ENCODE data around the gene NUDT16. TPM values are rescaled to one million over a fixed set of nuclear protein-coding genes. Genes with fewer than 3 reads are reported as not detected.

The NUDT16 gene
- total RNA-seq, 1 experiment from 2014 or later, result 42.0 TPM

- intact Hi-C loops (cut with micrococcal nuclease; ENCODE audit: unreplicated experiment), result no loop called here
- CTCF ChIA-PET, result interaction anchor here (0.8 kb wide), 1 partner anchor 12 kb away, joined by 3 read pairs; no protein-coding TSS in a partner anchor
Observed at GRCh38 chr3:131435000-131435399, 53.4 kb downstream of the NUDT16 start.

More at GRCh38 chr3:131435000-131435399, 53.4 kb downstream of the NUDT16 start:
- no peaks in the 10 kb centered on the region for H3K4me1 Mint-ChIP-seq (ENCODE audit: low read depth, unreplicated experiment)
- no peak for TF ChIP-seq CTCF (IDR thresholded peaks at IDR 0.05; ENCODE audit: unreplicated experiment)
- no peak for DNase-seq
- no peaks in the 10 kb centered on the region for H3K9me3 Mint-ChIP-seq (ENCODE audit: low read depth, unreplicated experiment)
- no peak overlapping the region for H3K27ac Mint-ChIP-seq (ENCODE audit: unreplicated experiment)
- H3K4me3 Mint-ChIP-seq (ENCODE audit: low read depth, unreplicated experiment), result no peak overlapping the region
- H3K36me3 Mint-ChIP-seq (ENCODE audit: insufficient read depth, unreplicated experiment), result no peaks in the 10 kb centered on the region
- no TSS peak for BruUV-seq (replicated peaks)
- no peaks in the 10 kb centered on the region for H3K27me3 Mint-ChIP-seq (ENCODE audit: unreplicated experiment)

Other genes starting within 250 kb of the NUDT16 start
- gene MRPL3, start 121.2 kb downstream of the NUDT16 start, total RNA-seq (2022), result 183 and 210 TPM in 2 replicates

Data from Calu3 (cell line).